ENCODE data around the gene FABP3.
A peak's percentile ranks its signal among the peaks of the same experiment; 100 is the strongest.

FABP3 gene

GRCh38 chr1:31399976-31400375 lies 27.1 kb upstream of the FABP3 start:
- DNase-seq (ENCODE audit: low read depth): peak; percentile 42
- H3K4me3 ChIP-seq (ENCODE audit: control insufficient read depth, low read depth, low read length): no peak overlapping the region
- TF ChIP-seq CTCF (conservative IDR thresholded peaks at IDR 0.05; ENCODE audit: control insufficient read depth, insufficient read depth, low read depth, low read length): no peak

DNA sequence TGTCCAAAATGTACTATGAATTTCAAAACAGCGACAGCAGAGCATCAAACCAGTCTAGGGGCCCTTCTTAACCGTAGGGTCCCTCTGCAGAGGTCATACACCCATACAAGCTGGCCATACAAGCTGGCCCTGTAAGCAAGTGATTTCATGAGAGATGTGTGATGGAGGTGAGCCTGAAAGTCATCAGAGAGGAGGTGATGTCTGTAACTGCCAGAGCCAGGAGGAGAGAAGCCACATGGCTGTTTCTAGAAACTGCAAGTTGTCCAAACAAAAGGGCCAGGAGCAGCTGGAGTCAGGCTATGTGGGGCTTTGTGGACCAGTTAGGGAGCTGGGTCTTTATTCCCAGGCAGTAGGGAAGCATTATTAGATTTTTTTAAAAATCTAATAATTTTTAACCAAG lies 25.4 kb upstream of the FABP3 start:
- DNase-seq (ENCODE audit: low read depth): no peak
- TF ChIP-seq CTCF (conservative IDR thresholded peaks at IDR 0.05; ENCODE audit: control insufficient read depth, insufficient read depth, low read depth, low read length): no peak
- H3K4me3 ChIP-seq (ENCODE audit: control insufficient read depth, low read depth, low read length): no peak overlapping the region

GRCh38 chr1:31397360-31398095 lies 24.7 kb upstream of the FABP3 start:
- no peak overlapping the region for H3K4me3 ChIP-seq (ENCODE audit: control insufficient read depth, low read depth, low read length)
- no peak for TF ChIP-seq CTCF (conservative IDR thresholded peaks at IDR 0.05; ENCODE audit: control insufficient read depth, insufficient read depth, low read depth, low read length)

GRCh38 chr1:31396633-31397351 lies 23.9 kb upstream of the FABP3 start:
- peak; percentile 97 for DNase-seq (ENCODE audit: low read depth)
- no peak overlapping the region for H3K4me3 ChIP-seq (ENCODE audit: control insufficient read depth, low read depth, low read length)
- TF ChIP-seq CTCF (conservative IDR thresholded peaks at IDR 0.05; ENCODE audit: control insufficient read depth, insufficient read depth, low read depth, low read length): peak; percentile 56

More at GRCh38 chr1:31397360-31398095, 24.7 kb upstream of the FABP3 start:
- DNase-seq (ENCODE audit: low read depth): peak; percentile 36

GRCh38 chr1:31394584-31395193 lies 21.8 kb upstream of the FABP3 start:
- peak overlapping the region; percentile 19 for H3K4me3 ChIP-seq (ENCODE audit: control insufficient read depth, low read depth, low read length)
- peak; percentile 75 for DNase-seq (ENCODE audit: low read depth)
- peak; percentile 75 for TF ChIP-seq CTCF (conservative IDR thresholded peaks at IDR 0.05; ENCODE audit: control insufficient read depth, insufficient read depth, low read depth, low read length)

GRCh38 chr1:31393463-31393862 lies 20.6 kb upstream of the FABP3 start:
- TF ChIP-seq CTCF (conservative IDR thresholded peaks at IDR 0.05; ENCODE audit: control insufficient read depth, insufficient read depth, low read depth, low read length): no peak
- DNase-seq (ENCODE audit: low read depth): no peak
- H3K4me3 ChIP-seq (ENCODE audit: control insufficient read depth, low read depth, low read length): no peak overlapping the region
